ENCODE data around the gene ADCY5.

DNA sequence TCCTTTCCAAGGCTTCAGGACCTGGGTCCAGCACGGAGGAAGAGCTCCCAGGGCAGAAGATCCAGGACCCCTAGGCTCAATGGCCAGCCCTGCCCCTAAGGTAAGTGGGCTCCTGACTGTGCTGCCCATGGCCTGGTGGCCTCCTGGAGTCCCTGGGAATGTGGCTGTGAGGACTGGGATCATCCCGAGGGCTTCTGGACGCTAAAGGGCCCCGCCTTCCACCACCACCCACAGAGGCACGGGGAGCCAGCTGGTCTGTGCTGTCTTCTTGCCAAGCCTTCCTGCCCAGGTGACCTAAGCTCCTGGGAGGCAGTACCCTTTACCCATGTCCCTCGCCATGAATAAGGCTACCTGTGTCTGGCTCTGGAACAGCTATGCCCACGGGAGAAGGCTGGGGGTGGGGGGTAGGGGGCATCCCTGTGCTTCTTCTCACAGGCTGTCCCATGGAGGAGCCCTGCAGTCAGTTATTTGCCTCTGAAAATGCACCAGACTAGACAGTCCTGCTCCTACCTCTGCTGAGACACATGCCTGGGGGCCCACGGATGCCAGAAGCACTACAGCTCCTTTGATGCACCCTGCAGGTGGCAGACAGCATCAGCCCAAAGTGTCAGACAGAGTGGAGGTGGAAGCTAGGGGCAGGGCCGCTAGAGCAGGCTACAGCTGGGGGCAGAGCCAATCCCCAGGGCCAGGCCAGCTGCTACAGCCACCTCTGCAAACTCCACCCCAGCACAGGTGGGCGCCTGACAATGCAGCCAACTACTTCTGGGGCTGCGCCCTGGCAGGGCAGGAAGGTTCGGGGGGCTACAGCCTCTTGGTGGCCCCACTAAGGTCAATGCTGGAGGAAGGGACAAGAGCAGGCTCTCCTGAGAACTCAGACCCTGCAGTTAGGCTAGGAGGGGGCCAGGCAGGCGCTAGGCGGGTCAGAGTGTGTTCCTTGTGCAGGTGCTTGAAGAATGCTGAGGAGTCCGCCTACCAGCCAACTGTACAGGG is 156.3 kb downstream of the ADCY5 start:
- TF ChIP-seq, protein P1, sequence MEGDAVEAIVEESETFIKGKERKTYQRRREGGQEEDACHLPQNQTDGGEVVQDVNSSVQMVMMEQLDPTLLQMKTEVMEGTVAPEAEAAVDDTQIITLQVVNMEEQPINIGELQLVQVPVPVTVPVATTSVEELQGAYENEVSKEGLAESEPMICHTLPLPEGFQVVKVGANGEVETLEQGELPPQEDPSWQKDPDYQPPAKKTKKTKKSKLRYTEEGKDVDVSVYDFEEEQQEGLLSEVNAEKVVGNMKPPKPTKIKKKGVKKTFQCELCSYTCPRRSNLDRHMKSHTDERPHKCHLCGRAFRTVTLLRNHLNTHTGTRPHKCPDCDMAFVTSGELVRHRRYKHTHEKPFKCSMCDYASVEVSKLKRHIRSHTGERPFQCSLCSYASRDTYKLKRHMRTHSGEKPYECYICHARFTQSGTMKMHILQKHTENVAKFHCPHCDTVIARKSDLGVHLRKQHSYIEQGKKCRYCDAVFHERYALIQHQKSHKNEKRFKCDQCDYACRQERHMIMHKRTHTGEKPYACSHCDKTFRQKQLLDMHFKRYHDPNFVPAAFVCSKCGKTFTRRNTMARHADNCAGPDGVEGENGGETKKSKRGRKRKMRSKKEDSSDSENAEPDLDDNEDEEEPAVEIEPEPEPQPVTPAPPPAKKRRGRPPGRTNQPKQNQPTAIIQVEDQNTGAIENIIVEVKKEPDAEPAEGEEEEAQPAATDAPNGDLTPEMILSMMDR (IDR thresholded peaks at IDR 0.05) = no peak
- TF ChIP-seq EZH2 (IDR thresholded peaks at IDR 0.05; ENCODE audit: borderline replicate concordance, insufficient read depth, low read depth, low read length, poor library complexity, severe bottlenecking) = no peak
